ENCODE data around the gene S100PBP.
"Not testable (repeated sequence)": the region's sequence is repeated elsewhere in the genome, so short reads cannot be mapped to it uniquely, and the experiment has no call there.

S100PBP gene

DNA sequence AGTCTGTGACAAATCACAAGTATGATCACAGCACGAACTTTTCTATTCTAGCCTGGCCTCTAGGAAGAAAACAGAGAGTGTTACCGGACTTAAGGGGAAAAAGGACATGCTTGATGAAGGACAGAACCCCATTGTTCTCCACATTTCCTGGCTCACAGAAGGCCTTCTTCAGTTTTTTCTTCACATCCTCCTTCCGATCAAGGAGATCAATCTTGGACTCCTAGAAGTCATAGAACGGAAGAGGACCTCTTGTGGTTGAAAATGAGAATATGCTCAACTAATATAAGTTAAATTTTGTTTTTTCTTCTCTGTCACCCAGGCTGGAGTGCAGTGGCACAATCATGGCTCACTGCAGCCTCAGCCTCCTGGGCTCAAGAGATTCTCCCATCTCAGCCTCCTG is 30.6 kb upstream of the S100PBP start:
- Histone ChIP-seq H3K4me1 (ENCODE audit: control insufficient read depth, insufficient read depth, low read length) (no peaks in the 10 kb centered on the region), H3K9me3 (ENCODE audit: control insufficient read depth, low read length) (no peaks in the 10 kb centered on the region), H3K36me3 (ENCODE audit: control insufficient read depth, insufficient read depth, low read length) (peaks cover 29% of the 10 kb centered on the region), H3K27ac (ENCODE audit: insufficient read depth, low read depth, low read length, poor library complexity, severe bottlenecking) (no peak overlapping the region), H3K27me3 (ENCODE audit: control insufficient read depth, insufficient read depth, low read length, poor library complexity, severe bottlenecking) (no peaks in the 10 kb centered on the region), H3K4me3 (ENCODE audit: insufficient read depth, low read depth, low read length) (no peak overlapping the region)
- WGBS, 2 experiments = 93 to 99% methylated on average over 4 of the region's 4 CpGs

DNA sequence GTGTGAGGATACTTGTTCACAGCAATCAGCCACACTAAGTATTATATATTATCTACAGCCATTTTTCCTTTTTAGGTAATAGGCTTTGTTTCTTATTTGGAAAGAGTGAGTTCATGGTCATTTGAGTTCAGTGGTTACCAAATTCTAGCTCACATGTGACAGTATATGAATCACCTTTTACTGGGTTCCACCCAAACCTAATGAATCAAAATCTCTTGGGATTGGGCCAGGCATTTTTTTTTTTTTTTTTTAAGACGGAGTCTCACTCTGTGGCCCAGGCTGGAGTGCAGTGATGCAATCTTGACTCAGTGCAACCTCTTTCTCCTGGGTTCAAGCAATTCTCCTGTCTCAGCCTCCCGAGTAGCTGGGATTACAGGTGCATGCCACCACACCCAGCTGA is 28.1 kb upstream of the S100PBP start:
- H3K27me3 ChIP-seq (ENCODE audit: control insufficient read depth, insufficient read depth, low read length, poor library complexity, severe bottlenecking); H3K4me3 ChIP-seq (ENCODE audit: insufficient read depth, low read depth, low read length); H3K4me1 ChIP-seq (ENCODE audit: control insufficient read depth, insufficient read depth, low read length); H3K9me3 ChIP-seq (ENCODE audit: control insufficient read depth, low read length); H3K27ac ChIP-seq (ENCODE audit: insufficient read depth, low read depth, low read length, poor library complexity, severe bottlenecking): not testable (repeated sequence)
- peaks cover 28% of the 10 kb centered on the region for H3K36me3 ChIP-seq (ENCODE audit: control insufficient read depth, insufficient read depth, low read length)
- WGBS, 2 experiments = 88 to 93% methylated on average over 2 of the region's 2 CpGs

DNA sequence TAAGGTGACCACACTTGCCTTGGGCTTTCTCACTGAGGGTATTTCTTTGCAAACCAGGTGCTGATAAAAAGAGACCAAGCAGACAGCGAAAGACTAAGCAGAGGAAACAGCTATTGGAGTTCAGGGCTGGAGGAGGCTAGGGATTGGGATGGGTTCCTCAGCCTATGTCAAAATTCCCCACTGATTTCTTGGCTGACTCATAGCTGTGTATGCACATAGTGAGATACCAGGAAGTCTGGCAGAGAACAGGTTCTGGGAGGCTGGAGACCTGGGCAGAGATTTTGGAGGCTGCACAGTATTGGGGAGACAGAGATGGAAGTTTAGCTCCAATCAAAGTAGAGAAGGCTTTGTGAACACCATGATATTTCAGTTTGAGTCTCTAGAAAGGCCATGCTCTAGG is 25.6 kb upstream of the S100PBP start:
- no peaks in the 10 kb centered on the region for H3K9me3 ChIP-seq (ENCODE audit: control insufficient read depth, low read length)
- H3K27ac ChIP-seq (ENCODE audit: insufficient read depth, low read depth, low read length, poor library complexity, severe bottlenecking) = no peak overlapping the region
- H3K4me3 ChIP-seq (ENCODE audit: insufficient read depth, low read depth, low read length) = no peak overlapping the region
- H3K4me1 ChIP-seq (ENCODE audit: control insufficient read depth, insufficient read depth, low read length) = no peaks in the 10 kb centered on the region
- H3K36me3 ChIP-seq (ENCODE audit: control insufficient read depth, insufficient read depth, low read length) = peaks cover 13% of the 10 kb centered on the region
- H3K27me3 ChIP-seq (ENCODE audit: control insufficient read depth, insufficient read depth, low read length, poor library complexity, severe bottlenecking) = no peaks in the 10 kb centered on the region
- 97 to 98% methylated on average over 1 of the region's 1 CpG for WGBS, 2 experiments

DNA sequence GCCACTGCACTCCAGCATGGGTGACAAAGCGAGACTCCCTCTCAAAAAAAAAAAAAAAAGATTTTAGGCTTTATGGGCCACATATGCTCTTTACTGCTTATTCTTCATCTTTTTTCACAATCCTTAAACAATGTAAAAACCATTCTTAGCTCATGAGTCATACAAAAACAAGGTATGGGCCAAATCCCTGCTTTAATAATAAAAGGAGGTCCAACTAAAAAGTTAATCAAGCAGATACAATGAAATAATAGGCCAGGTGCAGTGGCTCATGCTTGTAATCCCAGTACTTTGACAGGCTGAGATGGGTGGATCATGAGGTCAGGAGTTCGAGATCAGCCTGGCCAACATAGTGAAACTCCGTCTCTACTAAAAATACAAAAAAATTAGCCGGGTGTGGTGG is 21.7 kb upstream of the S100PBP start:
- H3K4me1 ChIP-seq (ENCODE audit: control insufficient read depth, insufficient read depth, low read length); H3K27ac ChIP-seq (ENCODE audit: insufficient read depth, low read depth, low read length, poor library complexity, severe bottlenecking); H3K9me3 ChIP-seq (ENCODE audit: control insufficient read depth, low read length); H3K27me3 ChIP-seq (ENCODE audit: control insufficient read depth, insufficient read depth, low read length, poor library complexity, severe bottlenecking); H3K4me3 ChIP-seq (ENCODE audit: insufficient read depth, low read depth, low read length); H3K36me3 ChIP-seq (ENCODE audit: control insufficient read depth, insufficient read depth, low read length): not testable (repeated sequence)
- 95 to 96% methylated on average over 4 of the region's 4 CpGs for WGBS, 2 experiments

DNA sequence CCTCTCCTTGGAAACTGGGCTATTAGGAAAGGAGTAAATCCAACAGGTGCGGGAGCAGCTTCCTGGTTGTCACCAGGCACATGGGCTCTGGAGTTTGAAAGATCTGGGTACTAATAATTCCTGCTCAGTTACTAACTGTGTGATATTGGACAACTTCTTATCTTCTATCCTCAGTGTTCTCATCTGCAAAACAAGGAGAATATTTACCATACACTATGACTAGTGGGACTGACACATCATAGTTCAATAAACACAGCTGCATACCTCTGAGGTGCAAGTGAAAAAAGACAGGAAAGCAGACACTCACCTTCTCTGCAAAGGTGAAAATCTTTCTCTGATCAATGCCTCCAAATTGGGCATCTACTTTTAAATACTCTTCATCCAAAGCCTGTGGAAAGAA is 20.0 kb upstream of the S100PBP start:
- WGBS, 2 experiments = 89 to 97% methylated on average over 1 of the region's 1 CpG
- Histone ChIP-seq H3K4me3 (ENCODE audit: insufficient read depth, low read depth, low read length) (no peak overlapping the region), H3K9me3 (ENCODE audit: control insufficient read depth, low read length) (no peaks in the 10 kb centered on the region), H3K27ac (ENCODE audit: insufficient read depth, low read depth, low read length, poor library complexity, severe bottlenecking) (no peak overlapping the region), H3K27me3 (ENCODE audit: control insufficient read depth, insufficient read depth, low read length, poor library complexity, severe bottlenecking) (no peaks in the 10 kb centered on the region), H3K36me3 (ENCODE audit: control insufficient read depth, insufficient read depth, low read length) (no peaks in the 10 kb centered on the region), H3K4me1 (ENCODE audit: control insufficient read depth, insufficient read depth, low read length) (no peaks in the 10 kb centered on the region)

DNA sequence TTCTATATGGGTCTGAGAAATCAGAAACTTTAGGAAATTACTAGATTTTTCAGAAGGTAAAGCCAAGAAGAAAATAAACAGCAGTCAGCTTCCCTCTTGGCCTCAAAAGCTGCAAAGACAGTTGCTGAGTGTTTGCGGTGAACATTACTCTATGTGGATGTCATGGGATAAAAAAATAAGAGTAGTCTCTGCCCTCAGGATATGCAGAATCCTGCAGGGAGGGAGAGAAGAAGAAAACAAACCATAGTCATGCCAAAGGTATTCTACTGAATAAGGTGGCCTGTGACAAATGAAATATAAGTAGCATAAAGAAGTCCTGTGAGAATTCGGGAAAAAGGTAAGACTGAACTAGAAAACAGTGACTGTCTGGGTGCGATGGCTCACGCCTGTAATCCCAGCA is 19.3 kb upstream of the S100PBP start:
- WGBS, 2 experiments = 94% methylated on average over 4 of the region's 4 CpGs
- Histone ChIP-seq H3K27ac (ENCODE audit: insufficient read depth, low read depth, low read length, poor library complexity, severe bottlenecking) (no peak overlapping the region), H3K4me1 (ENCODE audit: control insufficient read depth, insufficient read depth, low read length) (no peaks in the 10 kb centered on the region), H3K36me3 (ENCODE audit: control insufficient read depth, insufficient read depth, low read length) (peaks cover 2% of the 10 kb centered on the region), H3K4me3 (ENCODE audit: insufficient read depth, low read depth, low read length) (no peak overlapping the region), H3K27me3 (ENCODE audit: control insufficient read depth, insufficient read depth, low read length, poor library complexity, severe bottlenecking) (no peaks in the 10 kb centered on the region), H3K9me3 (ENCODE audit: control insufficient read depth, low read length) (no peaks in the 10 kb centered on the region)

DNA sequence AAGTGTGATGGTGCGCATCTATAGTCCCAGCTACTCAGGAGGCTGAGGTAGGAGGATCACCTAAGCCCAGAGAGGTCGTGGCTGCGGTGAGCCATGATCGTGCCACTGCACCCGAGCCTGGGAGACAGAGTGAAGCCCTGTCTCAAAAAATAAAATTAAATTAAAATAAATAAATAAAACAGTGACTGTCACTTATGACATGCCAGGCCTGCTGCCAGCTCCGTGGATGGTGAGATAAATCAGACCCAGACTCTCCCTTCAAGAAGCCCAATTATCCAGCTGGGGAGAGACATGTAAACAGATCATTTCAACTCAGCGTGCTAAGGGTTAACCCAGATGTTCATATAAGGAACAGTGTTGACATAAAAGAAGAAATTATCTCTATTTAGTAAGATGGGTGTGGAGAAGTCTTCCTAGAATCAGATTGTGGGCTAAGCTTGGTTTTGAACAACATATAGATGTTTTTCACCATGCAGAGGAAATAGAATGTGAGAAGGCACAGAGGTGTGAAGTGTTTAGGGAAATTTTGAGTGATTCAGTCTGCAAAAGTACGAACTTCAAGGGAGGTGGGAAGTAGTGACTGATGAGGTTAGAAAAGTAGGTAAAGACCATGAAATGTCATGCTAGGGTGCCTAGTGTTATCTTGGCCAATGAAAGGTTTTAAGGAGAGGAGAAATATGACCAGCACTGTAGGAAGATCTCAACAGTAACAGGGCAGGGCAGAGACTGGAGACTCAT is 18.6 kb upstream of the S100PBP start:
- 92 to 93% methylated on average over 7 to 8 of the region's 8 CpGs for WGBS, 2 experiments
- H3K36me3 ChIP-seq (ENCODE audit: control insufficient read depth, insufficient read depth, low read length) = peaks cover 3% of the 10 kb centered on the region
- no peaks in the 10 kb centered on the region for H3K27me3 ChIP-seq (ENCODE audit: control insufficient read depth, insufficient read depth, low read length, poor library complexity, severe bottlenecking)
- H3K9me3 ChIP-seq (ENCODE audit: control insufficient read depth, low read length) = no peaks in the 10 kb centered on the region
- no peak overlapping the region for H3K27ac ChIP-seq (ENCODE audit: insufficient read depth, low read depth, low read length, poor library complexity, severe bottlenecking)
- H3K4me3 ChIP-seq (ENCODE audit: insufficient read depth, low read depth, low read length) = no peak overlapping the region
- H3K4me1 ChIP-seq (ENCODE audit: control insufficient read depth, insufficient read depth, low read length) = no peaks in the 10 kb centered on the region

DNA sequence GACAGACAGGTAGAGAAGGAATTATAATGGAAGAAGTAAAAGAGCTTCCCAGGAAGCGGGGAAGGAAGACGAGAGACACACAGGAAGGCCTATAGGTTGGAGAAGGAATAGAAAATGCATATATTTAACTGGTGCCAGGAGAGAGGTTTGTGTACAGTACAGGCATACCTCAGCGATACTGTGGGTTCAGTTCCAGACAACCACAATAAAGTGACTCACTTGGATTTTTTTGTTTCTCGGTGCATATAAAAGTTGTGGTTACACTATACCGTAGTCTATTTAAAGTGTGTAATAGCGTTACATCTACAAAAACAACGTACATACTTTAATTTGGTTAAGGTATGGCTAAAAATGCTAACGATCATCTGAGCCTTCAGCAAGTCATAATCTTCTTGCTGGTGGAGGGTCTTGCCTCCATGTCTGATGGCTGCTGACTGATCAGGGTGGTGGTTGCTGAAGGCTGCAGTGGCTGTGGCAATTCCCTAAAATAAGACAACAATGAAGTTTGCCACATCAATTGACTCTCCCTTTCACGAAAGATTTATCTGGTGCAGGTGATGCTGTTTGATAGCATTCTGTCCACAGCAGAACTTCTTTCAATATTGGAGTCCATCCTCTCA is 16.2 kb upstream of the S100PBP start:
- peaks cover 6% of the 10 kb centered on the region for H3K36me3 ChIP-seq (ENCODE audit: control insufficient read depth, insufficient read depth, low read length)
- H3K27ac ChIP-seq (ENCODE audit: insufficient read depth, low read depth, low read length, poor library complexity, severe bottlenecking) = no peak overlapping the region
- WGBS, 2 experiments = 95 to 97% methylated on average over 9 of the region's 9 CpGs
- no peaks in the 10 kb centered on the region for H3K27me3 ChIP-seq (ENCODE audit: control insufficient read depth, insufficient read depth, low read length, poor library complexity, severe bottlenecking)
- no peaks in the 10 kb centered on the region for H3K9me3 ChIP-seq (ENCODE audit: control insufficient read depth, low read length)
- H3K4me3 ChIP-seq (ENCODE audit: insufficient read depth, low read depth, low read length) = no peak overlapping the region
- H3K4me1 ChIP-seq (ENCODE audit: control insufficient read depth, insufficient read depth, low read length) = no peaks in the 10 kb centered on the region

DNA sequence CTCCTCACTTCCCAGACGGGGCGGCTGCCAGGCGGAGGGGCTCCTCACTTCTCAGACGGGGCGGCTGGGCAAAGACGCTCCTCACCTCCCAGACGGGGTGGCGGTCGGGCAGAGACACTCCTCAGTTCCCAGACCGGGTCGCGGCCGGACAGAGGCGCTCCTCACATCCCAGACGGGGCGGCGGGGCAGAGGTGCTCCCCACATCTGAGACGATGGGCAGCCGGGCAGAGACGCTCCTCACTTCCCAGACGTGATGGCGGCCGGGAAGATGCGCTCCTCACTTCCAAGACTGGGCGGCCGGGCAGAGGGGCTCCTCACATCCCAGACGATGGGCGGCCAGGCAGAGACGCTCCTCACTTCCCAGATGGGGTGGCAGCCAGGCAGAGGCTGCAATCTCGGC is 13.0 kb upstream of the S100PBP start:
- H3K9me3 ChIP-seq (ENCODE audit: control insufficient read depth, low read length) = not testable (repeated sequence)
- WGBS, 2 experiments = 97 to 98% methylated on average over 27 of the region's 30 CpGs

DNA sequence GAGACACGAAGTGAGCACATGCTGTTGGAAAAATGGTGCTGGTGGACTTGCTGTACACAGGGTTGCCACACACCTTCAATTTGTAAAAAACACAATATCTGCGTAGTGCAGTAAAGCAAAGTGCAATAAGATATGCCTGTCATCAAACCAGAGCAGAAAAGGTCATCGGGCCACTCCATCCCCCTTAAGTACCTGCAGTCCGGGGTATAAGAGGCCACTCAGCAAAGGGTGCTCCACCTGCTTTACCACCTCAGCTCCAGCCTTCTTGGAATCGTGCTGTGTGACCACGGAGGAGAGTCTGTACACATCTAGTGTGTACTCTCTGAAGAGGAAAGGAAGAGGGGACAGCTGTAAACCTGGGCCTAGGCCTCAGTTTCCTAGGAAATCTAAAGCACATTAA is 11.2 kb upstream of the S100PBP start:
- no peaks in the 10 kb centered on the region for H3K9me3 ChIP-seq (ENCODE audit: control insufficient read depth, low read length)
- H3K4me1 ChIP-seq (ENCODE audit: control insufficient read depth, insufficient read depth, low read length) = no peaks in the 10 kb centered on the region
- 95 to 96% methylated on average over 6 of the region's 6 CpGs for WGBS, 2 experiments
- no peak overlapping the region for H3K4me3 ChIP-seq (ENCODE audit: insufficient read depth, low read depth, low read length)
- H3K36me3 ChIP-seq (ENCODE audit: control insufficient read depth, insufficient read depth, low read length) = peaks cover 26% of the 10 kb centered on the region
- H3K27me3 ChIP-seq (ENCODE audit: control insufficient read depth, insufficient read depth, low read length, poor library complexity, severe bottlenecking) = no peaks in the 10 kb centered on the region
- H3K27ac ChIP-seq (ENCODE audit: insufficient read depth, low read depth, low read length, poor library complexity, severe bottlenecking) = no peak overlapping the region

More for the DNA sequence above, 13.0 kb upstream of the S100PBP start:
- not testable (repeated sequence) for H3K27ac ChIP-seq (ENCODE audit: insufficient read depth, low read depth, low read length, poor library complexity, severe bottlenecking); H3K4me1 ChIP-seq (ENCODE audit: control insufficient read depth, insufficient read depth, low read length); H3K4me3 ChIP-seq (ENCODE audit: insufficient read depth, low read depth, low read length); H3K27me3 ChIP-seq (ENCODE audit: control insufficient read depth, insufficient read depth, low read length, poor library complexity, severe bottlenecking)
- peaks cover 16% of the 10 kb centered on the region for H3K36me3 ChIP-seq (ENCODE audit: control insufficient read depth, insufficient read depth, low read length)
